Thymus (tissue), 14 donors: ENCODE data around the gene RGL4. TPM values are rescaled to one million over a fixed set of nuclear protein-coding genes. Genes with fewer than 3 reads are reported as not detected.
"Not testable (repeated sequence)": the region's sequence is repeated elsewhere in the genome, so short reads cannot be mapped to it uniquely, and the experiment has no call there.

Experiments used
- DNase-seq, 9 donors: peaks; one replicate each; pipeline ENCODE4 v3.0.0-alpha.2; 2013; ENCODE audit warnings: low spot score in 9 of 9, low read depth in 6 of 9, missing footprints in 1 of 9
- H3K27ac ChIP-seq, 2 donors: one replicate each; pipeline ENCODE4 v1.5.1; 2013; ENCODE audit warnings: control low read depth in 1 of 2, low read depth in 1 of 2, low read length in 1 of 2, mild to moderate bottlenecking in 1 of 2, moderate library complexity in 1 of 2
- H3K27me3 ChIP-seq, 2 donors: one replicate each; pipeline ENCODE4 v1.5.1; 2013; ENCODE audit warnings: low read length in 1 of 2; ENCODE audit not compliant: control insufficient read depth in 2 of 2, insufficient read depth in 1 of 2
- H3K36me3 ChIP-seq, 2 donors: one replicate each; pipeline ENCODE4 v1.5.1; 2013; ENCODE audit warnings: low read length in 1 of 2, mild to moderate bottlenecking in 1 of 2, moderate library complexity in 1 of 2; ENCODE audit not compliant: control insufficient read depth in 2 of 2, insufficient read depth in 2 of 2
- H3K4me1 ChIP-seq, 2 donors: one replicate each; pipeline ENCODE4 v1.5.1; 2013; ENCODE audit warnings: low read length in 2 of 2; ENCODE audit not compliant: control insufficient read depth in 2 of 2, insufficient read depth in 2 of 2
- H3K4me3 ChIP-seq, 2 donors: one replicate each; pipeline ENCODE4 v1.5.1; 2013; ENCODE audit warnings: low read length in 2 of 2, control low read depth in 1 of 2, mild to moderate bottlenecking in 1 of 2
- H3K9me3 ChIP-seq, 2 donors: one replicate each; pipeline ENCODE4 v1.5.1; 2013; ENCODE audit warnings: low read length in 1 of 2, mild to moderate bottlenecking in 1 of 2; ENCODE audit not compliant: control insufficient read depth in 2 of 2, insufficient read depth in 1 of 2
- WGBS: extraction: QIAGEN DNeasy Blood & Tissue Kit; methylation state at CpG from one replicate; pipeline ENCODE4 v1.1.7; 2013; 5-methylcytosine and 5-hydroxymethylcytosine counted together
- long read RNA-seq, 10 donors: transcript quantifications; one replicate each; lab custom pipeline, GENCODE V29; 2026
- polyA plus RNA-seq: library from polyadenylated mRNA; stranded (reverse); fragments of 200-250 nt; gene quantifications from one replicate; pipeline ENCODE4 v1.2.3, GENCODE V29; 2013
- total RNA-seq: library from RNA; stranded (reverse); fragments of 120-200 nt; gene quantifications from one replicate; pipeline ENCODE4 v1.2.4, GENCODE V29; 2013
- donor health status: healthy.

Gene RGL4
- 29.8 TPM for total RNA-seq
- 7.8 TPM for polyA plus RNA-seq
- long read RNA-seq, donor 1, result 0 reads
- long read RNA-seq, donor 2, transcript RGL4-205 (5 exons, 759 nt), result major isoform, 8 of 15 reads
- long read RNA-seq, donor 2, partial matches to known transcripts, result 0 of 15 reads
- long read RNA-seq, donor 2, other reads (novel, unspliced or antisense), result 7 of 15 reads
- long read RNA-seq, donor 3, transcript RGL4-205 (5 exons, 759 nt), result major isoform, 11 of 20 reads
- long read RNA-seq, donor 3, partial matches to known transcripts, result 0 of 20 reads
- long read RNA-seq, donor 3, other reads (novel, unspliced or antisense), result 9 of 20 reads
- long read RNA-seq, donor 4, partial matches to known transcripts, result 0 of 2 reads
- long read RNA-seq, donor 4, other reads (novel, unspliced or antisense), result 0 of 2 reads
- long read RNA-seq, donor 5, transcript RGL4-205 (5 exons, 759 nt), result major isoform, 14 of 26 reads
- long read RNA-seq, donor 5, partial matches to known transcripts, result 0 of 26 reads
- long read RNA-seq, donor 5, other reads (novel, unspliced or antisense), result 12 of 26 reads
- long read RNA-seq, donor 6, transcript RGL4-205 (5 exons, 759 nt), result major isoform, 10 of 11 reads
- long read RNA-seq, donor 6, partial matches to known transcripts, result 0 of 11 reads
- long read RNA-seq, donor 6, other reads (novel, unspliced or antisense), result 0 of 11 reads
- long read RNA-seq, donor 7, transcript RGL4-205 (5 exons, 759 nt), result major isoform, 10 of 15 reads
- long read RNA-seq, donor 7, partial matches to known transcripts, result 0 of 15 reads
- long read RNA-seq, donor 7, other reads (novel, unspliced or antisense), result 5 of 15 reads
- long read RNA-seq, donor 8, transcript RGL4-205 (5 exons, 759 nt), result major isoform, 7 of 14 reads
- long read RNA-seq, donor 8, partial matches to known transcripts, result 0 of 14 reads
- long read RNA-seq, donor 8, other reads (novel, unspliced or antisense), result 7 of 14 reads
- long read RNA-seq, donor 9, transcript RGL4-205 (5 exons, 759 nt), result major isoform, 9 of 9 reads
- long read RNA-seq, donor 9, partial matches to known transcripts, result 0 of 9 reads
- long read RNA-seq, donor 9, other reads (novel, unspliced or antisense), result 0 of 9 reads
- long read RNA-seq, donor 10, partial matches to known transcripts, result 0 of 10 reads
- long read RNA-seq, donor 10, other reads (novel, unspliced or antisense), result 6 of 10 reads

GRCh38 chr22:23690713-23691112, at the start of gene RGL4:
TSS of gene RGL4 (plus strand) at chr22:23691013. CDS start at chr22:23692031, 1,018 bp downstream.
- H3K27me3 ChIP-seq, result no peaks in the 10 kb centered on the region
- peaks cover 25 to 47% of the 10 kb centered on the region in 2 donors for H3K36me3 ChIP-seq
- H3K4me3 ChIP-seq, result no peak within 1 kb of the TSS
- no peak within 1 kb of the TSS for H3K27ac ChIP-seq
- peaks cover 0 to under 1% of the 10 kb centered on the region in 2 donors for H3K9me3 ChIP-seq
- H3K4me1 ChIP-seq, result peaks cover 14 to 50% of the 10 kb centered on the region in 2 donors
- no peak for DNase-seq
- WGBS, result 98% methylated on average over 5 of the region's 5 CpGs

GRCh38 chr22:23646526-23646925, 44.3 kb upstream of the RGL4 start:
- not testable (repeated sequence) for H3K4me3 ChIP-seq, H3K27me3 ChIP-seq, H3K9me3 ChIP-seq, H3K4me1 ChIP-seq, H3K27ac ChIP-seq, H3K36me3 ChIP-seq, DNase-seq
- WGBS, result 99% methylated on average over 7 of the region's 7 CpGs

- 92% methylated on average over 18 of the region's 18 CpGs for WGBS
- Histone ChIP-seq H3K27ac (no peak overlapping the region), H3K9me3 (no peaks in the 10 kb centered on the region), H3K4me1 (no peaks in the 10 kb centered on the region), H3K36me3 (peaks cover 9% of the 10 kb centered on the region in 2 donors), H3K4me3 (no peak overlapping the region), H3K27me3 (no peaks in the 10 kb centered on the region)
- DNase-seq, result no peak
Measured at GRCh38 chr22:23649071-23649501, 41.7 kb upstream of the RGL4 start.

- Histone ChIP-seq H3K4me3 (no peak overlapping the region), H3K36me3 (peaks cover 9% of the 10 kb centered on the region in 2 donors), H3K27me3 (no peaks in the 10 kb centered on the region), H3K4me1 (no peaks in the 10 kb centered on the region), H3K27ac (no peak overlapping the region), H3K9me3 (no peaks in the 10 kb centered on the region)
- 91% methylated on average over 6 of the region's 6 CpGs for WGBS
- no peak for DNase-seq
Measured at GRCh38 chr22:23651676-23652075, 39.1 kb upstream of the RGL4 start.

GRCh38 chr22:23652286-23652685, 38.5 kb upstream of the RGL4 start:
- Histone ChIP-seq H3K36me3 (peaks cover 9% of the 10 kb centered on the region in 2 donors), H3K9me3 (no peaks in the 10 kb centered on the region), H3K27me3 (no peaks in the 10 kb centered on the region), H3K4me1 (no peaks in the 10 kb centered on the region), H3K4me3 (no peak overlapping the region), H3K27ac (no peak overlapping the region)
- DNase-seq, result no peak
- over 99% methylated on average over 7 of the region's 7 CpGs for WGBS

GRCh38 chr22:23652711-23653110, 38.1 kb upstream of the RGL4 start:
- Histone ChIP-seq H3K27me3 (no peaks in the 10 kb centered on the region), H3K27ac (no peak overlapping the region), H3K4me1 (no peaks in the 10 kb centered on the region), H3K4me3 (no peak overlapping the region), H3K36me3 (peaks cover 9% of the 10 kb centered on the region in 2 donors), H3K9me3 (no peaks in the 10 kb centered on the region)
- no peak for DNase-seq
- 92% methylated on average over 8 of the region's 8 CpGs for WGBS

- DNase-seq, result no peak
Measured at GRCh38 chr22:23655891-23656475, 34.8 kb upstream of the RGL4 start.

GRCh38 chr22:23657727-23658126, 33.1 kb upstream of the RGL4 start:
- DNase-seq, result no peak
- peaks cover 17 to 18% of the 10 kb centered on the region in 2 donors for H3K36me3 ChIP-seq
- peaks cover 0 to 6% of the 10 kb centered on the region in 2 donors for H3K9me3 ChIP-seq
- H3K27me3 ChIP-seq, result no peaks in the 10 kb centered on the region
- WGBS, result 85% methylated on average over 5 of the region's 5 CpGs
- H3K4me3 ChIP-seq, result no peak overlapping the region
- H3K27ac ChIP-seq, result no peak overlapping the region
- no peaks in the 10 kb centered on the region for H3K4me1 ChIP-seq

More at GRCh38 chr22:23655891-23656475, 34.8 kb upstream of the RGL4 start:
- Histone ChIP-seq H3K4me3 (no peak overlapping the region), H3K36me3 (peaks cover 20 to 21% of the 10 kb centered on the region in 2 donors), H3K27me3 (no peaks in the 10 kb centered on the region), H3K9me3 (no peaks in the 10 kb centered on the region), H3K27ac (no peak overlapping the region), H3K4me1 (no peaks in the 10 kb centered on the region)
- WGBS, result 98% methylated on average over 6 of the region's 6 CpGs
